ENCODE results near the gene DSCAML1. TPM values are rescaled to one million over a fixed set of nuclear protein-coding genes. Genes with fewer than 3 reads are reported as not detected.

Gene DSCAML1
- total RNA-seq, 1 experiment from 2014 or later: not detected

GRCh38 chr11:117610901-117611300 lies 186.1 kb downstream of the DSCAML1 start:
- Histone ChIP-seq H3K79me2 (ENCODE audit: insufficient read depth, low read length) (no peaks in the 10 kb centered on the region), H3K27me3 (ENCODE audit: insufficient read depth, low read length) (peaks cover 79% of the 10 kb centered on the region), H3K4me3 (replicated peaks in 1 of 2; ENCODE audit: low read depth in 1 of 2, low read length in 2 of 2) (no peak overlapping the region), H3K9me3 (ENCODE audit: control insufficient read depth in 1 of 2, insufficient read depth in 1 of 2, low read depth in 1 of 2, low read length in 2 of 2) (no peaks in the 10 kb centered on the region), H3K9me2 (ENCODE audit: insufficient read depth) (no peaks in the 10 kb centered on the region), H3K4me2 (ENCODE audit: low read length) (no peak overlapping the region), H3K4me1 (ENCODE audit: control insufficient read depth in 1 of 2, insufficient read depth in 2 of 2, low read length in 2 of 2) (no peaks in the 10 kb centered on the region), H4K20me1 (ENCODE audit: insufficient read depth) (no peaks in the 10 kb centered on the region), H3K27ac (ENCODE audit: low read depth, low read length) (no peak overlapping the region), H2AFZ (ENCODE audit: low read depth, low read length, poor library complexity, severe bottlenecking) (no peak overlapping the region), H3K9ac (ENCODE audit: low read length) (no peak overlapping the region), H3K36me3 (ENCODE audit: control insufficient read depth in 1 of 2, insufficient read depth in 2 of 2, low read length in 2 of 2) (no peaks in the 10 kb centered on the region)
- no peak for ATAC-seq
- intact Hi-C loops (cut with micrococcal nuclease): no loop called here
- ChIA-PET RAD21 (ENCODE audit: low non-redundant PET in 1 of 2, low total read pairs in 2 of 2, uncharacterized antibody in 2 of 2, unreplicated experiment in 2 of 2) (interaction anchor here in 1 of 2 experiments (0.6 kb wide), 1 partner anchor 23 kb away, joined by 4 read pairs; no protein-coding TSS in a partner anchor), POLR2A (no interaction called here), CTCF (interaction anchor here (1.6 kb wide), 1 partner anchor 10 kb away, joined by 4 read pairs; no protein-coding TSS in a partner anchor)
- DNase-seq (ENCODE audit: low read depth, low spot score): no peak
- no TSS peak for BruUV-seq (replicated peaks)
- TF ChIP-seq ZNF274 (IDR thresholded peaks at IDR 0.05; ENCODE audit: low read depth, low read length): no peak
- no peak for TF ChIP-seq CTCF (IDR thresholded peaks at IDR 0.05 in 2 of 3, conservative IDR thresholded peaks at IDR 0.05 in 1 of 3; ENCODE audit: borderline replicate concordance in 1 of 3, insufficient read depth in 1 of 3, low read depth in 2 of 3, low read length in 2 of 3)
- no peak for TF ChIP-seq EZH2phosphoT487 (IDR thresholded peaks at IDR 0.05; ENCODE audit: borderline replicate concordance)
- no peak for TF ChIP-seq TCF7L2 (IDR thresholded peaks at IDR 0.05; ENCODE audit: borderline replicate concordance, extremely low read depth, insufficient read depth, insufficient read length)
- TF ChIP-seq YY1 (IDR thresholded peaks at IDR 0.05; ENCODE audit: extremely low read depth, insufficient replicate concordance, low read depth, low read length): no peak
- no peak for TF ChIP-seq SIN3A (IDR thresholded peaks at IDR 0.05; ENCODE audit: low read depth)

GRCh38 chr11:117610045-117610444 lies 187.0 kb downstream of the DSCAML1 start:
- ChIA-PET RAD21 (ENCODE audit: low non-redundant PET in 1 of 2, low total read pairs in 2 of 2, uncharacterized antibody in 2 of 2, unreplicated experiment in 2 of 2) (no interaction called here), CTCF (no interaction called here), POLR2A (no interaction called here)
- no peak for ATAC-seq
- Histone ChIP-seq H3K9me2 (ENCODE audit: insufficient read depth) (no peaks in the 10 kb centered on the region), H3K27ac (ENCODE audit: low read depth, low read length) (no peak overlapping the region), H3K9me3 (ENCODE audit: control insufficient read depth in 1 of 2, insufficient read depth in 1 of 2, low read depth in 1 of 2, low read length in 2 of 2) (no peaks in the 10 kb centered on the region), H3K36me3 (ENCODE audit: control insufficient read depth in 1 of 2, insufficient read depth in 2 of 2, low read length in 2 of 2) (no peaks in the 10 kb centered on the region), H3K4me1 (ENCODE audit: control insufficient read depth in 1 of 2, insufficient read depth in 2 of 2, low read length in 2 of 2) (no peaks in the 10 kb centered on the region), H3K4me2 (ENCODE audit: low read length) (no peak overlapping the region), H2AFZ (ENCODE audit: low read depth, low read length, poor library complexity, severe bottlenecking) (no peak overlapping the region), H3K9ac (ENCODE audit: low read length) (no peak overlapping the region), H4K20me1 (ENCODE audit: insufficient read depth) (no peaks in the 10 kb centered on the region), H3K4me3 (replicated peaks in 1 of 2; ENCODE audit: low read depth in 1 of 2, low read length in 2 of 2) (no peak overlapping the region), H3K27me3 (ENCODE audit: insufficient read depth, low read length) (peaks cover 79% of the 10 kb centered on the region), H3K79me2 (ENCODE audit: insufficient read depth, low read length) (no peaks in the 10 kb centered on the region)
- BruUV-seq (replicated peaks): no TSS peak
- intact Hi-C loops (cut with micrococcal nuclease): no loop called here
- DNase-seq (ENCODE audit: low read depth, low spot score): no peak
- no peak for TF ChIP-seq POLR2A (IDR thresholded peaks at IDR 0.05; ENCODE audit: borderline replicate concordance, extremely low read depth, insufficient read depth, insufficient read length)
- TF ChIP-seq SIN3A (IDR thresholded peaks at IDR 0.05; ENCODE audit: low read depth): no peak
- TF ChIP-seq REST (IDR thresholded peaks at IDR 0.05; ENCODE audit: low read depth): no peak
- no peak for TF ChIP-seq SRF (IDR thresholded peaks at IDR 0.05; ENCODE audit: low read depth)
- TF ChIP-seq EGR1 (IDR thresholded peaks at IDR 0.05; ENCODE audit: low read depth): no peak
- no peak for TF ChIP-seq ZNF274 (IDR thresholded peaks at IDR 0.05; ENCODE audit: low read depth, low read length)
- no peak for TF ChIP-seq EZH2 (IDR thresholded peaks at IDR 0.05)
- no peak for TF ChIP-seq YY1 (IDR thresholded peaks at IDR 0.05; ENCODE audit: extremely low read depth, insufficient replicate concordance, low read depth, low read length)
- TF ChIP-seq CTCF (IDR thresholded peaks at IDR 0.05 in 2 of 3, conservative IDR thresholded peaks at IDR 0.05 in 1 of 3; ENCODE audit: borderline replicate concordance in 1 of 3, insufficient read depth in 1 of 3, low read depth in 2 of 3, low read length in 2 of 3): no peak

Measured in HCT116 (cell line).